IMR-90 (cell line): Measurements from ENCODE around the gene ADAMTSL5. TPM values are rescaled to one million over a fixed set of nuclear protein-coding genes. Genes with fewer than 3 reads are reported as not detected.

Experiments used
- ATAC-seq: fragments of 200-7000 bp; cut with Tn5 transposase; 2 replicates; pipeline ENCODE4 v1.9.1; 2020; ENCODE audit warnings: low read depth, mild to moderate bottlenecking, moderate library complexity
- BruUV-seq: library from RNA; stranded (reverse); fragments of 400-500 nt; replicated peaks from 2 replicates; lab custom pipeline; 2021; lab: Mats Ljungman, UMichigan
- CTCF ChIA-PET: fragments of 300-600 bp; formaldehyde crosslinking; extraction: SDS; loops from one replicate; lab custom pipeline; 2021; ENCODE audit warnings: antibody characterized with exemption; lab: Yijun Ruan, JAX
- POLR2A ChIA-PET: fragments of 300-600 bp; sonication (Branson Sonifier 250); formaldehyde crosslinking; loops from one replicate; lab custom pipeline; 2022; ENCODE audit warnings: antibody characterized with exemption; ENCODE audit not compliant: unreplicated experiment; lab: Charles Lee
- DNase-seq: peaks from one replicate; pipeline ENCODE4 v3.0.0; 2013
- H2AFZ ChIP-seq: replicated peaks from 2 replicates; pipeline ENCODE3; 2013; ENCODE audit warnings: low read length, mild to moderate bottlenecking; ENCODE audit not compliant: poor library complexity
- H2AK5ac ChIP-seq: 2 replicates; pipeline ENCODE4 v1.6.1; 2013; ENCODE audit warnings: low read depth, low read length, inconsistent platforms
- H2AK9ac ChIP-seq: replicated peaks from 2 replicates; pipeline ENCODE3; 2013; ENCODE audit warnings: mild to moderate bottlenecking, low read depth, low read length, moderate library complexity; ENCODE audit not compliant: poor library complexity
- H2BK120ac ChIP-seq: 2 replicates; pipeline ENCODE4 v1.6.1; 2013; ENCODE audit warnings: low read depth, low read length, inconsistent platforms
- H2BK15ac ChIP-seq: 3 replicates; pipeline ENCODE4 v1.6.1; 2013; ENCODE audit warnings: low read depth, low read length, inconsistent platforms
- H2BK20ac ChIP-seq: 2 replicates; pipeline ENCODE4 v1.6.1; 2013; ENCODE audit warnings: low read depth, mild to moderate bottlenecking, inconsistent platforms, low read length, moderate library complexity
- H2BK5ac ChIP-seq: 2 replicates; pipeline ENCODE4 v1.6.1; 2013; ENCODE audit warnings: mild to moderate bottlenecking, low read depth, low read length, inconsistent platforms; ENCODE audit not compliant: poor library complexity, severe bottlenecking
- H3K14ac ChIP-seq: replicated peaks from 2 replicates; pipeline ENCODE4 v1.6.1; 2013; ENCODE audit warnings: low read depth, low read length, inconsistent platforms
- H3K18ac ChIP-seq: 2 replicates; pipeline ENCODE4 v1.6.1; 2013; ENCODE audit warnings: low read depth, low read length, control low read depth
- H3K23ac ChIP-seq: 2 replicates; pipeline ENCODE4 v1.6.1; 2013; ENCODE audit warnings: low read depth, low read length, inconsistent platforms
- H3K27ac ChIP-seq: 2 replicates; pipeline ENCODE4 v1.5.1; 2013; ENCODE audit warnings: mild to moderate bottlenecking, control low read depth, low read length; ENCODE audit not compliant: insufficient read depth
- H3K27me3 ChIP-seq: 2 replicates; pipeline ENCODE4 v1.6.1; 2013; ENCODE audit warnings: low read length; ENCODE audit not compliant: control insufficient read depth, insufficient read depth
- H3K36me3 ChIP-seq: 2 replicates; pipeline ENCODE4 v1.6.1; 2013; ENCODE audit warnings: low read length, mixed read lengths; ENCODE audit not compliant: control insufficient read depth, insufficient read depth
- H3K4ac ChIP-seq: 2 replicates; pipeline ENCODE4 v1.6.1; 2013; ENCODE audit warnings: low read depth, low read length, inconsistent platforms
- H3K4me1 ChIP-seq: 2 replicates; pipeline ENCODE4 v1.6.1; 2013; ENCODE audit warnings: low read length, mixed read lengths; ENCODE audit not compliant: control insufficient read depth, insufficient read depth
- H3K4me2 ChIP-seq: 2 replicates; pipeline ENCODE4 v1.6.1; 2013; ENCODE audit warnings: low read depth, mild to moderate bottlenecking, control low read depth, low read length, moderate library complexity
- H3K4me3 ChIP-seq: 2 replicates; pipeline ENCODE4 v1.5.1; 2013; ENCODE audit warnings: low read depth, mild to moderate bottlenecking, control low read depth, low read length, moderate library complexity; ENCODE audit not compliant: insufficient read depth
- H3K56ac ChIP-seq: 2 replicates; pipeline ENCODE4 v1.6.1; 2013; ENCODE audit warnings: low read length, inconsistent platforms; ENCODE audit not compliant: insufficient read depth; ENCODE audit errors: extremely low read depth
- H3K79me1 ChIP-seq, 2 experiments: 2 replicates each; pipeline ENCODE4 v1.6.1; 2013; ENCODE audit warnings: low read length in 2 of 2, inconsistent platforms in 1 of 2, low read depth in 1 of 2
- H3K9ac ChIP-seq: 2 replicates; pipeline ENCODE4 v1.6.1; 2013; ENCODE audit warnings: low read depth, low read length, control low read depth
- H3K9me1 ChIP-seq: 2 replicates; pipeline ENCODE4 v1.6.1; 2013; ENCODE audit warnings: low read length, inconsistent platforms; ENCODE audit not compliant: insufficient read depth
- H3K9me3 ChIP-seq: 2 replicates; pipeline ENCODE4 v1.6.1; 2013; ENCODE audit warnings: low read length; ENCODE audit not compliant: control insufficient read depth, insufficient read depth
- H4K20me1 ChIP-seq: 2 replicates; pipeline ENCODE4 v1.6.1; 2013; ENCODE audit warnings: low read length, inconsistent platforms; ENCODE audit not compliant: insufficient read depth
- H4K5ac ChIP-seq: 2 replicates; pipeline ENCODE4 v1.6.1; 2013; ENCODE audit warnings: mild to moderate bottlenecking, low read depth, low read length, control low read depth
- H4K8ac ChIP-seq, 2 experiments: 2 replicates each; pipeline ENCODE4 v1.6.1; 2013; ENCODE audit warnings: low read depth in 2 of 2, low read length in 2 of 2, control low read depth in 1 of 2, inconsistent platforms in 1 of 2
- H4K91ac ChIP-seq: 2 replicates; pipeline ENCODE4 v1.6.1; 2013; ENCODE audit warnings: low read depth, low read length, inconsistent platforms; ENCODE audit not compliant: insufficient read depth
- CEBPB ChIP-seq: IDR thresholded peaks from 2 replicates; pipeline ENCODE4 v1.6.1; 2012; ENCODE audit warnings: low read depth, low read length, improper control_type of control experiment
- CHD1 ChIP-seq: IDR thresholded peaks from 2 replicates; pipeline ENCODE4 v1.6.1; 2012; ENCODE audit warnings: low read depth, low read length, improper control_type of control experiment
- MAFK ChIP-seq: IDR thresholded peaks from 2 replicates; pipeline ENCODE4 v1.6.1; 2012; ENCODE audit warnings: low read depth, low read length, improper control_type of control experiment
- WGBS, 2 experiments: methylation state at CpG; one replicate each; pipeline versions ENCODE4 v1.1.5 to v1.1.7; 2013; ENCODE audit warnings: missing lambda C conversion rate in 2 of 2; ENCODE audit not compliant: insufficient read length in 1 of 2; ENCODE audit errors: extremely low coverage in 2 of 2; 5-methylcytosine and 5-hydroxymethylcytosine counted together
- dilution Hi-C: fragments of 300-500 bp; cut with HindIII; formaldehyde crosslinking; loops from one replicate; pipeline ENCODE4 v1.14.3; 2018; ENCODE audit warnings: low sequenced_read_pairs; ENCODE audit not compliant: unreplicated experiment
- in situ Hi-C: fragments of 300-500 bp; cut with MboI; formaldehyde crosslinking; loops from 3 replicates; pipeline ENCODE4 v1.14.3; 2019; ENCODE audit warnings: low sequenced_read_pairs, inconsistent platforms, mixed read lengths
- intact Hi-C: fragments of 100-400 bp; cut with micrococcal nuclease; formaldehyde crosslinking; loops from 2 replicates; pipeline ENCODE4 v1.10.0; 2022
- polyA plus RNA-seq, 3 experiments: library from polyadenylated mRNA; depleted of rRNA; stranded (reverse); fragments of >200 nt; gene quantifications; 2 replicates each; pipeline ENCODE4 v1.2.3, GENCODE V29; 2012; ENCODE audit warnings: low replicate concordance in 1 of 3
- total RNA-seq: library from RNA; depleted of rRNA; stranded (reverse); fragments of >200 nt; gene quantifications from 2 replicates; pipeline ENCODE4 v1.2.3, GENCODE V29; 2012

ADAMTSL5 gene
- total and polyA plus RNA-seq, 2 of the 4 experiments (the other 2 are of a cell fraction): 0.90 to 10.8 TPM

DNA sequence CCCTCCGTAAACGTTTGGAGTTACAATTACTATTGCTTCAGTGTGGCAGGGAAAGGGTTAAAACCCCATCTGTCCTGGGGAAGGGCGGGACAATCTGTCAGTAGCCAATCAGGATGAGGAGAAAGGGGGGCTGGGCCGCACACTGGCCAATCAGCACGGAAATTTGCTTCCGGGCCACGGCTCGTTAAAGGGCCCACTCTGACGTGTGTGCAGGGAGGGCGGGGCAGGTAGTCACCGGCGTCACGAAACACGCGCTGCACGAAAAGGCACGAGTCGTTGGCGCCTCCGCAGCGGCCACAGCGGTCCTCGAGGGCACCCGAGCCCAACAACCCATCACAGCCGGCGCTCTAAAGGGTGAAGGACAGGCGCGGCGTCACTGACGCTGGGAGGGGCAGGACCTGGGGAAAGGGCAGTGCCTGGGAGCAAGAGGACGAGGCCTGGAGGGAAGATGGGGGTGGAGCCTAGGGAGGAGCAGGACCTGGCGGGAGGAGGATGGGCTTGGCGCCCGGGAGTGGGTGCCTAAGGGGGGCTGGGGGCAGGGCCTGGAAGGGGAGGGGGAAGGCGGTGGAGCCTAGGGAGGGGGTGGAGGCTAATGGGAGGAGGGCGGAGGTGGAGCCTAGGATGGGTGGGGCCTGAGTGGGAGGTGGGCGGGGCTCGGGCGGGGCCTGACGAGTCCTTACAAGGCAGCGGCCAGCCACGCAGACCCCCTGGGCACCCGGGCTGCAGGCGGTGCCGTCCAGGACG, 4.9 kb downstream of the ADAMTSL5 start (continued):
- TF ChIP-seq MAFK: no peak
- no peak for TF ChIP-seq CEBPB
- no peak for TF ChIP-seq CHD1

DNA sequence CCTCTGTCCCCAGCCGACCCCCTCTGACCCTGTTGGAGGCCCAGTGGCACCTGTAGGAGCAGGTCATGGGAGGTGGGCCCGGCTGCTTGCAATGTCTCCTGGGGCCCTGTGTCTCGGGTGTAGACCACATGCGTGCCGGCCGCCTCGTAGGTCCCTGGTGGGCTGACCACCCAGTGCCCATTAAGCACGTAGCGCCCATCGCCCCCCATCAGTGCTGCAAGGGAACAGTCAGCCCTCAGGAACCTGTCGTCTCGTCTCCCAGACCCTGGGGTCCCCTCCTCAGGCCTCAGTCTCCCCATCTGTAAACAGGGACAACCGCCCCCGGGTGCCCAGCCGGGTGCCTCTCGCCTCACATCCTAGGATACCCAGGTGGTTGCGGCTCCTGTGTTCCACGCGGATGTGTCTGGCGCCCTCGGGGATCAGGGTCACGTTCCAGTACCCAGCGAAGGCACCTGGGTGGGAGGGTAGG, 5.6 kb downstream of the ADAMTSL5 start:
- H3K23ac ChIP-seq: no peak overlapping the region
- no peak overlapping the region for H3K18ac ChIP-seq
- intact Hi-C loops (no loop called here), dilution Hi-C loops (no loop called here), in situ Hi-C loops (no loop called here)
- no peaks in the 10 kb centered on the region for H3K9me3 ChIP-seq
- DNase-seq: no peak
- peaks cover 7% of the 10 kb centered on the region for H3K4me1 ChIP-seq
- H2BK15ac ChIP-seq: no peak overlapping the region
- 0 out of 2 replicates have a peak overlapping the region, but pooled peaks have one; percentile 8 for H3K27ac ChIP-seq
- H4K5ac ChIP-seq: peak overlapping the region; percentile 37
- peak overlapping the region in 1 of 2 experiments; percentile 86; a peak in 2 of 4 replicates for H4K8ac ChIP-seq
- peak overlapping the region; percentile 98 for H2AFZ ChIP-seq
- no peaks in the 10 kb centered on the region; the same call in 1 of the 2 replicates for H3K9me1 ChIP-seq
- peak overlapping the region; percentile 43 for H2BK5ac ChIP-seq
- ChIA-PET CTCF (no interaction called here), POLR2A (no interaction called here)
- no peak overlapping the region for H3K56ac ChIP-seq
- peaks cover 3% of the 10 kb centered on the region; the same call in 1 of the 2 replicates for H3K27me3 ChIP-seq
- peak overlapping the region; percentile 48 for H3K4ac ChIP-seq
- H2AK5ac ChIP-seq: peak overlapping the region; percentile 74; the same call in 1 of the 2 replicates
- no peak overlapping the region for H3K4me3 ChIP-seq
- no peak for ATAC-seq
- no peak for TF ChIP-seq CEBPB
- no TSS peak for BruUV-seq
- no peaks in the 10 kb centered on the region; the same call in 1 of the 2 replicates for H4K20me1 ChIP-seq
- peaks cover 4 to 9% of the 10 kb centered on the region in 2 experiments; a peak in 1 of 4 replicates for H3K79me1 ChIP-seq
- H3K14ac ChIP-seq: no peak overlapping the region
- H3K36me3 ChIP-seq: peaks cover 13% of the 10 kb centered on the region
- H3K9ac ChIP-seq: no peak overlapping the region
- no peak overlapping the region for H2BK120ac ChIP-seq
- H2AK9ac ChIP-seq: peak overlapping the region; percentile 90
- H2BK20ac ChIP-seq: no peak overlapping the region
- WGBS, 2 experiments: 87% methylated on average over 12 of the region's 23 CpGs; no CpG with 5 or more reads in 1 of the 2 experiments
- H4K91ac ChIP-seq: peak overlapping the region; percentile 45; the same call in 1 of the 2 replicates
- H3K4me2 ChIP-seq: peak overlapping the region; percentile 37
